B cell (primary cell): Measurements from ENCODE around the gene MDFI. TPM values are rescaled to one million over a fixed set of nuclear protein-coding genes. Genes with fewer than 3 reads are reported as not detected.

Experiments used
- ATAC-seq: fragments of 200-7000 bp; cut with Tn5 transposase; one replicate; pipeline ENCODE4 v1.10.0; 2021; ENCODE audit warnings: low read depth, mild to moderate bottlenecking, moderate number of reproducible peaks, moderate library complexity
- CTCF ChIA-PET: fragments of 350-600 bp; sonication (Branson Sonifier 250); formaldehyde crosslinking; loops from one replicate; lab custom pipeline; 2021; ENCODE audit warnings: antibody characterized with exemption, inconsistent platforms; lab: Charles Lee
- POLR2A ChIA-PET: fragments of 350-600 bp; sonication (Branson Sonifier 250); formaldehyde crosslinking; loops from one replicate; lab custom pipeline; 2021; ENCODE audit warnings: antibody characterized with exemption; lab: Charles Lee
- DNase-seq: peaks from one replicate; pipeline ENCODE4 v3.0.0; 2013
- H2AFZ ChIP-seq: 2 replicates; pipeline ENCODE4 v1.6.1; 2012; ENCODE audit warnings: mild to moderate bottlenecking, low read depth, low read length; ENCODE audit not compliant: insufficient read depth, poor library complexity, severe bottlenecking
- H3K27ac ChIP-seq, 2 donors: 1 replicate in 1 of 2; 2 replicates in 1 of 2; pipeline ENCODE4 v1.5.1; 2012 to 2013; ENCODE audit warnings: low read length in 2 of 2, mild to moderate bottlenecking in 2 of 2, moderate library complexity in 1 of 2
- H3K27me3 ChIP-seq, 4 experiments: fragments of 200-600 bp in 1 of 4; sonication (generic) in 1 of 4; replicated peaks in 1 of 4; 1 replicate in 2 of 4; 2 replicates in 2 of 4; pipeline versions ENCODE4 v1.6.1 to v1.7.0; 2013 to 2016; ENCODE audit warnings: low read length in 3 of 4, mild to moderate bottlenecking in 2 of 4, mixed read lengths in 1 of 4, moderate library complexity in 1 of 4; ENCODE audit not compliant: insufficient read depth in 4 of 4, control insufficient read depth in 3 of 4; ENCODE audit errors: control extremely low read depth in 1 of 4
- H3K36me3 ChIP-seq, 2 experiments: replicated peaks in 1 of 2; 1 replicate in 1 of 2; 2 replicates in 1 of 2; pipeline versions ENCODE4 v1.6.1 to v1.7.1; 2013; ENCODE audit warnings: low read length in 1 of 2; ENCODE audit not compliant: insufficient read depth in 2 of 2, control insufficient read depth in 1 of 2; ENCODE audit errors: control extremely low read depth in 1 of 2, extremely low read depth in 1 of 2
- H3K4me1 ChIP-seq, 2 donors: fragments of 200-600 bp in 1 of 2; sonication (generic) in 1 of 2; 1 replicate in 1 of 2; 2 replicates in 1 of 2; pipeline versions ENCODE4 v1.5.1 to v1.6.1; 2013 to 2017; ENCODE audit warnings: low read length in 2 of 2; ENCODE audit not compliant: control insufficient read depth in 2 of 2, insufficient read depth in 2 of 2
- H3K4me2 ChIP-seq: replicated peaks from 2 replicates; pipeline ENCODE3; 2012; ENCODE audit warnings: mild to moderate bottlenecking, low read depth, low read length; ENCODE audit not compliant: poor library complexity, severe bottlenecking
- H3K4me3 ChIP-seq, 5 experiments: fragments of 200-600 bp in 1 of 5; sonication (generic) in 1 of 5; 1 replicate in 3 of 5; 2 replicates in 2 of 5; pipeline versions ENCODE4 v1.5.1 to v1.7.0; 2011 to 2016; ENCODE audit warnings: low read length in 4 of 5, mild to moderate bottlenecking in 4 of 5, low read depth in 2 of 5, control low read depth in 1 of 5, moderate library complexity in 1 of 5; ENCODE audit not compliant: insufficient read depth in 1 of 5; ENCODE audit errors: control extremely low read depth in 1 of 5, extremely low read depth in 1 of 5
- H3K79me2 ChIP-seq: fragments of 200-600 bp; sonication (generic); one replicate; pipeline ENCODE4 v1.6.0; 2016; ENCODE audit warnings: low read length; ENCODE audit not compliant: control insufficient read depth, insufficient read depth
- H3K9ac ChIP-seq: fragments of 200-600 bp; sonication (generic); 2 replicates; pipeline ENCODE4 v1.6.1; 2017; ENCODE audit warnings: mild to moderate bottlenecking, low read length, moderate library complexity
- H3K9me3 ChIP-seq, 3 donors: one replicate each; pipeline versions ENCODE4 v1.6.1 to v1.7.1; 2013; ENCODE audit warnings: low read length in 2 of 3; ENCODE audit not compliant: control insufficient read depth in 2 of 3, insufficient read depth in 1 of 3; ENCODE audit errors: control extremely low read depth in 1 of 3
- H4K20me1 ChIP-seq: 2 replicates; pipeline ENCODE4 v1.6.0; 2012; ENCODE audit warnings: mild to moderate bottlenecking, low read length; ENCODE audit not compliant: insufficient read depth, control insufficient read depth, poor library complexity, severe bottlenecking
- H3K27ac Mint-ChIP-seq: one replicate; pipeline ENCODE4 v1.8.0; 2021; ENCODE audit warnings: mixed read lengths
- H3K27me3 Mint-ChIP-seq: one replicate; pipeline ENCODE4 v1.8.0; 2021; ENCODE audit warnings: mixed read lengths
- H3K4me1 Mint-ChIP-seq: one replicate; pipeline ENCODE4 v1.8.0; 2021; ENCODE audit warnings: mixed read lengths
- H3K4me3 Mint-ChIP-seq: one replicate; pipeline ENCODE4 v1.8.0; 2021; ENCODE audit warnings: mixed read lengths
- H3K9me3 Mint-ChIP-seq: one replicate; pipeline ENCODE4 v1.8.0; 2022; ENCODE audit warnings: mixed read lengths; ENCODE audit not compliant: insufficient read depth
- CTCF ChIP-seq: fragments of 200-600 bp; IDR thresholded peaks from one replicate; pipeline ENCODE4 v1.8.0; 2022; ENCODE audit warnings: antibody characterized with exemption, mild to moderate bottlenecking
- EZH2 ChIP-seq: IDR thresholded peaks from 2 replicates; pipeline ENCODE4 v1.6.1; 2012; ENCODE audit warnings: borderline replicate concordance, low read depth, mild to moderate bottlenecking, moderate library complexity, low read length; ENCODE audit not compliant: insufficient read depth, poor library complexity, severe bottlenecking
- WGBS: methylation state at CpG from one replicate; pipeline ENCODE4 v1.1.5; 2013; ENCODE audit warnings: missing lambda C conversion rate; ENCODE audit not compliant: insufficient coverage; 5-methylcytosine and 5-hydroxymethylcytosine counted together
- intact Hi-C: fragments of 100-400 bp; cut with micrococcal nuclease; formaldehyde crosslinking; loops from one replicate; pipeline ENCODE4 v1.10.0; 2022
- polyA plus RNA-seq: library from polyadenylated mRNA; depleted of rRNA; stranded (reverse); fragments of >200 nt; gene quantifications from 2 replicates; pipeline ENCODE4 v1.2.3, GENCODE V29; 2012
- total RNA-seq, 2 donors: library from RNA; stranded (reverse); fragments of 120-200 nt in 1 of 2; gene quantifications; 1 replicate in 1 of 2; 2 replicates in 1 of 2; pipeline versions ENCODE4 v1.2.3 to v1.2.4, GENCODE V29; 2013 to 2022

MDFI gene
- total and polyA plus RNA-seq, 2 donors (not counting 1 experiment from before 2014, with no cell fraction given) = not detected

GRCh38 chr6:41648921-41649320, 10.7 kb downstream of the MDFI start:
- ATAC-seq = no peak
- Histone ChIP-seq H3K36me3 (no peaks in the 10 kb centered on the region), H3K79me2 (no peaks in the 10 kb centered on the region), H3K27ac (no peak overlapping the region), H3K27me3 (peaks cover 0 to 16% (median 0%) of the 10 kb centered on the region in 4 experiments), H3K9ac (no peak overlapping the region), H2AFZ (no peak overlapping the region), H3K4me2 (no peak overlapping the region), H3K9me3 (no peaks in the 10 kb centered on the region), H4K20me1 (no peaks in the 10 kb centered on the region), H3K4me3 (no peak overlapping the region), H3K4me1 (no peaks in the 10 kb centered on the region)
- intact Hi-C loops = no loop called here
- ChIA-PET CTCF (no interaction called here), POLR2A (no interaction called here)
- no peak overlapping the region for H3K27ac Mint-ChIP-seq
- no peaks in the 10 kb centered on the region for H3K9me3 Mint-ChIP-seq
- WGBS = 66% methylated on average over 4 of the region's 5 CpGs
- TF ChIP-seq CTCF = no peak
- no peak for TF ChIP-seq EZH2
- H3K27me3 Mint-ChIP-seq = peaks cover 12% of the 10 kb centered on the region
- no peak for DNase-seq
- H3K4me3 Mint-ChIP-seq = no peak overlapping the region
- no peaks in the 10 kb centered on the region for H3K4me1 Mint-ChIP-seq

GRCh38 chr6:41649596-41649995, 11.3 kb downstream of the MDFI start:
- peaks cover 0 to 16% (median 0%) of the 10 kb centered on the region in 4 experiments for H3K27me3 ChIP-seq
- no peak overlapping the region for H3K27ac ChIP-seq
- H3K79me2 ChIP-seq = no peaks in the 10 kb centered on the region
- no peaks in the 10 kb centered on the region for H3K4me1 ChIP-seq
- H3K4me3 ChIP-seq = no peak overlapping the region
- ChIA-PET CTCF (no interaction called here), POLR2A (no interaction called here)
- Mint-ChIP-seq H3K27me3 (peaks cover 12% of the 10 kb centered on the region), H3K4me3 (no peak overlapping the region), H3K4me1 (no peaks in the 10 kb centered on the region), H3K9me3 (no peaks in the 10 kb centered on the region), H3K27ac (no peak overlapping the region)
- intact Hi-C loops = no loop called here
- no peaks in the 10 kb centered on the region for H4K20me1 ChIP-seq
- no peak overlapping the region for H3K9ac ChIP-seq
- no peak for DNase-seq
- H3K4me2 ChIP-seq = no peak overlapping the region
- WGBS = 79% methylated on average over 10 of the region's 10 CpGs
- H2AFZ ChIP-seq = no peak overlapping the region
- ATAC-seq = no peak
- no peaks in the 10 kb centered on the region for H3K9me3 ChIP-seq
- TF ChIP-seq EZH2 = no peak
- no peak for TF ChIP-seq CTCF
- H3K36me3 ChIP-seq = no peaks in the 10 kb centered on the region
